Mammary epithelial cell (primary cell): ENCODE data around the gene TMEM203.

Experiments
- EZH2 ChIP-seq: IDR thresholded peaks from 2 replicates; pipeline ENCODE4 v1.6.1; 2012; ENCODE audit warnings: low read length, inconsistent platforms, borderline replicate concordance
- TF ChIP-seq, protein P1 (sequence below), 2 donors: IDR thresholded peaks in 1 of 2; conservative IDR thresholded peaks in 1 of 2; 2 replicates each; pipeline ENCODE4 v1.5.1; 2011 to 2012; ENCODE audit warnings: inconsistent platforms in 2 of 2, low read length in 2 of 2, mild to moderate bottlenecking in 2 of 2, control low read depth in 1 of 2, low read depth in 1 of 2; ENCODE audit not compliant: insufficient read depth in 1 of 2; ENCODE audit errors: extremely low read depth in 1 of 2

DNA sequence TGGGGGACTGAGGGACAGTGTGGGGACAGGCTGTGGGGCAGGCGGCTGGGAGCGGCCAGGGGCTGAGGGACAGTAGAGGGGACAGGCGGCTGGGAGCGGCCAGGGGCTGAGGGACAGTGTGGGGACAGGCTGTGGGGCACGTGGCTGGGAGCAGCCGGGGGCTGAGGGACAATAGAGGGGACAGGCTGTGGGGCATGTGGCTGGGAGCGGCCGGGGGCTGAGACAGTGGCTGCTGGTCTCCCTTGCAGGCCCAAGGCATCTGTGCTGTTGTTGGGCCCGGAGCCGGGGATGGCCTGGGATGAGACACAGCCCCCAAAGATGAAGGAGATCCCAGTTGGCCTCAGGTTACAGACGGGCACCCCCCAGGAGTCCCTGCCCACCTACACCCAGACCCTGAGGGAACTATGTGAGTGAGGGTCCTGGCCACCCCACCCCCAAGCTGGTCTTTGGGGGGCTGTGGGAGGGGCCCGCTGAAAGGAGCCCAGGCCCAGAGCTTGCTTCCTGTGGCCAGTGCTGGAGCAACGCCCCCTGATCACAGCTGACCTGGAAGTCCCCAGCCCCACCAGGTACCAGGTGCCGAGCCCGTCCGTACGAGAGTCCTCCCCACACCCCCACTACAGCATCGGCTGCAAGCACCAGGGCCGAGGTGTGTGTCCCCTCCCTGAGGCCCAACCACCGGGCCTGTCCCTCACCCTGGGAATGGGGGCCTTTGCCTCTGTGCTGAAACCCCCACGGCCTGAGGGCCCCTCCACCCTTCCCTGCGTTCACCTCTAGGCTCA lies 46.2 kb upstream of the TMEM203 start:
- TF ChIP-seq, protein P1, sequence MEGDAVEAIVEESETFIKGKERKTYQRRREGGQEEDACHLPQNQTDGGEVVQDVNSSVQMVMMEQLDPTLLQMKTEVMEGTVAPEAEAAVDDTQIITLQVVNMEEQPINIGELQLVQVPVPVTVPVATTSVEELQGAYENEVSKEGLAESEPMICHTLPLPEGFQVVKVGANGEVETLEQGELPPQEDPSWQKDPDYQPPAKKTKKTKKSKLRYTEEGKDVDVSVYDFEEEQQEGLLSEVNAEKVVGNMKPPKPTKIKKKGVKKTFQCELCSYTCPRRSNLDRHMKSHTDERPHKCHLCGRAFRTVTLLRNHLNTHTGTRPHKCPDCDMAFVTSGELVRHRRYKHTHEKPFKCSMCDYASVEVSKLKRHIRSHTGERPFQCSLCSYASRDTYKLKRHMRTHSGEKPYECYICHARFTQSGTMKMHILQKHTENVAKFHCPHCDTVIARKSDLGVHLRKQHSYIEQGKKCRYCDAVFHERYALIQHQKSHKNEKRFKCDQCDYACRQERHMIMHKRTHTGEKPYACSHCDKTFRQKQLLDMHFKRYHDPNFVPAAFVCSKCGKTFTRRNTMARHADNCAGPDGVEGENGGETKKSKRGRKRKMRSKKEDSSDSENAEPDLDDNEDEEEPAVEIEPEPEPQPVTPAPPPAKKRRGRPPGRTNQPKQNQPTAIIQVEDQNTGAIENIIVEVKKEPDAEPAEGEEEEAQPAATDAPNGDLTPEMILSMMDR (conservative IDR thresholded peaks at IDR 0.05 in 1 of 2, IDR thresholded peaks at IDR 0.05 in 1 of 2; ENCODE audit: extremely low read depth in 1 of 2, insufficient read depth in 1 of 2, low read depth in 1 of 2, low read length in 2 of 2): no peak
- TF ChIP-seq EZH2: no peak
